PC-3 (cell line): ENCODE data around the gene ENTPD1.

Experiments
- EZH2 ChIP-seq: fragments of 300-600 bp; sonication (generic); IDR thresholded peaks from one replicate; pipeline ENCODE4 v1.6.1; 2017; ENCODE audit warnings: antibody characterized with exemption, mild to moderate bottlenecking, low read length; ENCODE audit not compliant: unreplicated experiment
- EZH2phosphoT487 ChIP-seq: fragments of 300-600 bp; sonication (generic); IDR thresholded peaks from 2 replicates; pipeline ENCODE4 v1.6.1; 2018; ENCODE audit warnings: mild to moderate bottlenecking, antibody characterized with exemption, low read length, borderline replicate concordance
- TF ChIP-seq, protein P1 (sequence below): fragments of 300-600 bp; sonication (generic); conservative IDR thresholded peaks from 2 replicates; pipeline ENCODE4 v1.5.1; 2017; ENCODE audit warnings: antibody characterized with exemption, low read depth, mild to moderate bottlenecking, low read length

DNA sequence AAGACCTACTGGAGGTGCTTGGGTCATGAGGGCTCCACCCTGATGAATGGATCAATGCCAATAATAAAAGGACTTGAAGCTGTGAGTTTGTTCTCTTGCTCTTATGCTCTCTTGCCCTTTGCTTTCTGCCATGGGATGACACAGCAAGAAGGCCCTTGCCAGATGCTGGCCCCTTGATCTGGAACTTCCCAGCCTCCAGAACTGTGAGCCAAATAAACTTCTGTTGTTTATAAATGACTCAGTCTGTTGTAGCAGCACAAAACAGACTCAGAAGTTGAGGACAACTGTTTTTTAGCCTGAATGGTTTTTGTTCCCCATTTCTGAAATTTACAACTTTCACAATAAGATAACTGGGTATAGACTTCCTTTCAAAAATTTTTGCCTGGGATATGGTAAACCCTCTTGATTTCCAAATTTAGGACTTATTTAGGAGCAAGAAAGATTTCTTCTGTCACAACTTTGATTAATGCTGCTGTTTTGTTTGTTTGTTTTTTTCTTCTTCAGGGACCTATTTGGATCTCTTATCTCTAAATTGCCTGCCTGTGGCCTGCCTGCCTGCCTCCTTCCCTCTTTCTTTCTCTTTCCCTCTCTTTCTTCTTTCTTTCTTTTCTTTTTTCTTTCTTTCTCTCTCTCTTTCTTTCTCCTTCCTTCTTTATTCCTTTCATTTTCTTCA lies 12.1 kb downstream of the ENTPD1 start:
- TF ChIP-seq, protein P1, sequence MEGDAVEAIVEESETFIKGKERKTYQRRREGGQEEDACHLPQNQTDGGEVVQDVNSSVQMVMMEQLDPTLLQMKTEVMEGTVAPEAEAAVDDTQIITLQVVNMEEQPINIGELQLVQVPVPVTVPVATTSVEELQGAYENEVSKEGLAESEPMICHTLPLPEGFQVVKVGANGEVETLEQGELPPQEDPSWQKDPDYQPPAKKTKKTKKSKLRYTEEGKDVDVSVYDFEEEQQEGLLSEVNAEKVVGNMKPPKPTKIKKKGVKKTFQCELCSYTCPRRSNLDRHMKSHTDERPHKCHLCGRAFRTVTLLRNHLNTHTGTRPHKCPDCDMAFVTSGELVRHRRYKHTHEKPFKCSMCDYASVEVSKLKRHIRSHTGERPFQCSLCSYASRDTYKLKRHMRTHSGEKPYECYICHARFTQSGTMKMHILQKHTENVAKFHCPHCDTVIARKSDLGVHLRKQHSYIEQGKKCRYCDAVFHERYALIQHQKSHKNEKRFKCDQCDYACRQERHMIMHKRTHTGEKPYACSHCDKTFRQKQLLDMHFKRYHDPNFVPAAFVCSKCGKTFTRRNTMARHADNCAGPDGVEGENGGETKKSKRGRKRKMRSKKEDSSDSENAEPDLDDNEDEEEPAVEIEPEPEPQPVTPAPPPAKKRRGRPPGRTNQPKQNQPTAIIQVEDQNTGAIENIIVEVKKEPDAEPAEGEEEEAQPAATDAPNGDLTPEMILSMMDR, result no peak
- no peak for TF ChIP-seq EZH2
- no peak for TF ChIP-seq EZH2phosphoT487
